Measurements from ENCODE around the gene FGFBP2. TPM values are rescaled to one million over a fixed set of nuclear protein-coding genes. Genes with fewer than 3 reads are reported as not detected.
"Not testable (repeated sequence)": the region's sequence is repeated elsewhere in the genome, so short reads cannot be mapped to it uniquely, and the experiment has no call there.

The FGFBP2 gene
- total RNA-seq, 1 donor from 2014 or later: not detected

DNA sequence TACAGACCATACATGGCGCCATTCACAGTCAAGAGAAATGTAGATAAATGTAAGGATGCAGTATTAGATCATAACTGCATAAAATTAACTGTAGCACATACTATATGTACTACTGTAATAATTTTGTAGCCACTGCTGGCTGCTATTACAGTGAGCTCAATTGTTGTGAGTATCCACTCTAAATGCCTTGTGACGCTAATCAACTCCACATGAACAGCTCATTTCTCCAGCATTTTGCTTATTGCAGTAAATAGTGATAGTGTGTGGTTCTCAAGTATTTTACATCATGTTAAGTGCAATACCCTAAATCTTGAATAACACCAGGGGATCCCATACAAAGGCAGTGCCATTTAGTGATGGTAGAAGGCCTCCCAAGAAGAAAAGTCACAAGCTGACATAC lies 45.7 kb downstream of the FGFBP2 start:
- Mint-ChIP-seq H3K27me3 (ENCODE audit: unreplicated experiment) (no peaks in the 10 kb centered on the region), H3K36me3 (ENCODE audit: unreplicated experiment) (no peaks in the 10 kb centered on the region), H3K9me3 (ENCODE audit: unreplicated experiment) (peaks cover 5% of the 10 kb centered on the region), H3K27ac (ENCODE audit: unreplicated experiment) (no peak overlapping the region), H3K4me3 (ENCODE audit: unreplicated experiment) (no peak overlapping the region), H3K4me1 (ENCODE audit: unreplicated experiment) (peaks cover 30% of the 10 kb centered on the region)
- TF ChIP-seq, protein P1, sequence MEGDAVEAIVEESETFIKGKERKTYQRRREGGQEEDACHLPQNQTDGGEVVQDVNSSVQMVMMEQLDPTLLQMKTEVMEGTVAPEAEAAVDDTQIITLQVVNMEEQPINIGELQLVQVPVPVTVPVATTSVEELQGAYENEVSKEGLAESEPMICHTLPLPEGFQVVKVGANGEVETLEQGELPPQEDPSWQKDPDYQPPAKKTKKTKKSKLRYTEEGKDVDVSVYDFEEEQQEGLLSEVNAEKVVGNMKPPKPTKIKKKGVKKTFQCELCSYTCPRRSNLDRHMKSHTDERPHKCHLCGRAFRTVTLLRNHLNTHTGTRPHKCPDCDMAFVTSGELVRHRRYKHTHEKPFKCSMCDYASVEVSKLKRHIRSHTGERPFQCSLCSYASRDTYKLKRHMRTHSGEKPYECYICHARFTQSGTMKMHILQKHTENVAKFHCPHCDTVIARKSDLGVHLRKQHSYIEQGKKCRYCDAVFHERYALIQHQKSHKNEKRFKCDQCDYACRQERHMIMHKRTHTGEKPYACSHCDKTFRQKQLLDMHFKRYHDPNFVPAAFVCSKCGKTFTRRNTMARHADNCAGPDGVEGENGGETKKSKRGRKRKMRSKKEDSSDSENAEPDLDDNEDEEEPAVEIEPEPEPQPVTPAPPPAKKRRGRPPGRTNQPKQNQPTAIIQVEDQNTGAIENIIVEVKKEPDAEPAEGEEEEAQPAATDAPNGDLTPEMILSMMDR (IDR thresholded peaks at IDR 0.05): no peak
- no peak for DNase-seq (ENCODE audit: extremely low spot score, unreplicated experiment)

DNA sequence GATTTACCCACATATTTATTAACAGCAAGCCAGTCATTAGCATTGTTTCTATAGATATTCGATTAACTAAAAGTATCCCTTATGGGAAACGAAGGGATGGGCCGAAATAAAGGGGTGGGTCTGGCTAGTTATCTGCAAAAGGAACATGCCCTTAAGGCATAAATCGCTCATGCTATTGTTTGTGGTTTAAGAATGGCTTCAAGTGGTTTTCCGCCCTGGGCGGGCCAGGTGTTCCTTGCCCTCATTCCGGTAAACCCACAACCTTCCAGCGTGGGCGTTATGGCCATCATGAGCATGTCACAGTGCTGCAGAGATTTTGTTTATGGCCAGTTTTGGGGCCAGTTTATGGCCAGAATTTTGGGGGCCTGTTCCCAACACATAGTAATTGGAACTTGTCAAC lies 46.6 kb downstream of the FGFBP2 start:
- not testable (repeated sequence) for DNase-seq (ENCODE audit: extremely low spot score, unreplicated experiment); H3K9me3 Mint-ChIP-seq (ENCODE audit: unreplicated experiment); H3K27me3 Mint-ChIP-seq (ENCODE audit: unreplicated experiment); H3K27ac Mint-ChIP-seq (ENCODE audit: unreplicated experiment); H3K4me3 Mint-ChIP-seq (ENCODE audit: unreplicated experiment); H3K36me3 Mint-ChIP-seq (ENCODE audit: unreplicated experiment)
- peaks cover 27% of the 10 kb centered on the region for H3K4me1 Mint-ChIP-seq (ENCODE audit: unreplicated experiment)

DNA sequence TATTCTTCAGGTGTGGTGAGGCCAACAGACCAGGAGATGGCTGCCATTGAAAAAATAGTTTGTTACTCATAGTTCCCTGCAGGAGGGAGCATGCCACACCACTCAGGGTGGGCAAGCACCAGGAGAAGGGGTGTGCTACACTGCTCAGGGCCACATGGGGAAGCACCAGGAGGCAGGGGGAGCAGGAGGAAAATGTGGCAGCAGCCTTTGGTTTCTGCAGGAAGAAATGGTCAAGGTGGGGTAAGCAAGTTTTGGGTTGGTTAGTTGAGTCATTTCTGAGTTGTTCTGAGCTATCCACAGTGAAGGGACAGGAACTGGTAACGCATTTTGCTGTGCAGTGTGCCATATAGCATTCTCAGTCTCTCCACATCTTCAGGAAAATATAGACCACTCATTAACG lies 48.2 kb downstream of the FGFBP2 start:
- DNase-seq (ENCODE audit: extremely low spot score, unreplicated experiment): no peak
- Mint-ChIP-seq H3K27me3 (ENCODE audit: unreplicated experiment) (no peaks in the 10 kb centered on the region), H3K36me3 (ENCODE audit: unreplicated experiment) (no peaks in the 10 kb centered on the region), H3K9me3 (ENCODE audit: unreplicated experiment) (peaks cover 5% of the 10 kb centered on the region), H3K4me3 (ENCODE audit: unreplicated experiment) (no peak overlapping the region), H3K27ac (ENCODE audit: unreplicated experiment) (no peak overlapping the region), H3K4me1 (ENCODE audit: unreplicated experiment) (peaks cover 15% of the 10 kb centered on the region)
- TF ChIP-seq, protein P1 (IDR thresholded peaks at IDR 0.05): no peak

DNA sequence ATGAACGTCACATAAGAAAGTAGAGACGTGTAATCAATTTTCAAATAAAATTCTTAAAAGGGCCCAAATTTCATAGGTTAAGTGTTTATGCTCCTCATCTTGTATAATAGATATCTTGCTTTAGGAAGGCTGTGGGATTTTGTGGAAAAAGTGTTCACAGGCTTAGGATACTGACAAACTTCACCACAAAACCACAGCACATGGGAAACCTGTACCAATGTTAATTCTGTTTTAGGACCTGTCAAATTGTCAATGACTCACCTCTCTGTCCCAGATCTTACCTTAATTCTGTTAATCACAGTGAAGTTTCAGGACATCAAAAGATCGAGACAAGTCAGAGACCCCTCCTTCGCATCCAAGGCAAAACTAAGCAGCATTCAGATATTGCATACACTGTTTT lies 48.7 kb downstream of the FGFBP2 start:
- DNase-seq (ENCODE audit: extremely low spot score, unreplicated experiment): no peak
- TF ChIP-seq, protein P1 (IDR thresholded peaks at IDR 0.05): no peak
- no peak overlapping the region for H3K27ac Mint-ChIP-seq (ENCODE audit: unreplicated experiment)
- H3K4me3 Mint-ChIP-seq (ENCODE audit: unreplicated experiment): no peak overlapping the region
- no peaks in the 10 kb centered on the region for H3K36me3 Mint-ChIP-seq (ENCODE audit: unreplicated experiment)
- no peaks in the 10 kb centered on the region for H3K27me3 Mint-ChIP-seq (ENCODE audit: unreplicated experiment)
- H3K4me1 Mint-ChIP-seq (ENCODE audit: unreplicated experiment): peaks cover 11% of the 10 kb centered on the region
- H3K9me3 Mint-ChIP-seq (ENCODE audit: unreplicated experiment): peaks cover 5% of the 10 kb centered on the region

DNA sequence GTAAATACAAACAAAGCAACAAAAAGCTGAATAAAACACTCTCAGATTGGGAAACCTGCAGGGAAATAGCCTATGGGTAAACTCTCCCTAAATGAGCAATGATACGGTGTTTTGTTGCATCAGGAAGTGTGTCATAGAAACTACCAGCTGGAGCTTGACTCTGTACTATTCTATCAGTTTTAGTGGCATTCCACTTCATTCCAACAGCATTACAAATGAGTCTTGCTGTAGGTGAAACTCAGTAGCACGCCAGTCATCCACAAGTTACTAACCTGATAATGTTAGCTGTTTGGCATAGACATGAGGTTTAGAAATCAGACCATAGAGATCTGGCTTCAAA lies 49.4 kb downstream of the FGFBP2 start:
- no peak overlapping the region for H3K4me3 Mint-ChIP-seq (ENCODE audit: unreplicated experiment)
- H3K4me1 Mint-ChIP-seq (ENCODE audit: unreplicated experiment): peaks cover 11% of the 10 kb centered on the region
- TF ChIP-seq, protein P1 (IDR thresholded peaks at IDR 0.05): no peak
- peak overlapping the region; percentile 18 for H3K27ac Mint-ChIP-seq (ENCODE audit: unreplicated experiment)
- H3K36me3 Mint-ChIP-seq (ENCODE audit: unreplicated experiment): no peaks in the 10 kb centered on the region
- DNase-seq (ENCODE audit: extremely low spot score, unreplicated experiment): no peak
- peaks cover 9% of the 10 kb centered on the region for H3K9me3 Mint-ChIP-seq (ENCODE audit: unreplicated experiment)
- H3K27me3 Mint-ChIP-seq (ENCODE audit: unreplicated experiment): no peaks in the 10 kb centered on the region

Measured in osteocyte (in vitro differentiated cells).